Ovary (tissue), 3 donors: ENCODE data around the gene ATXN10.

ENCODE experiments used
- POLR2A ChIP-seq: fragments of 450-650 bp; IDR thresholded peaks from one replicate; pipeline ENCODE4 v1.6.1; 2017; ENCODE audit warnings: antibody characterized with exemption, mild to moderate bottlenecking, moderate library complexity
- TF ChIP-seq, protein P1 (sequence below), 3 donors: fragments of 450-650 bp in 2 of 3; fragments of 200-600 bp in 1 of 3; IDR thresholded peaks; one replicate each; pipeline versions ENCODE4 v1.5.1 to v1.8.0; 2016 to 2022; ENCODE audit warnings: antibody characterized with exemption in 3 of 3, mild to moderate bottlenecking in 1 of 3
- donor health status: DM: no; HTN: no; CAD: no.

DNA sequence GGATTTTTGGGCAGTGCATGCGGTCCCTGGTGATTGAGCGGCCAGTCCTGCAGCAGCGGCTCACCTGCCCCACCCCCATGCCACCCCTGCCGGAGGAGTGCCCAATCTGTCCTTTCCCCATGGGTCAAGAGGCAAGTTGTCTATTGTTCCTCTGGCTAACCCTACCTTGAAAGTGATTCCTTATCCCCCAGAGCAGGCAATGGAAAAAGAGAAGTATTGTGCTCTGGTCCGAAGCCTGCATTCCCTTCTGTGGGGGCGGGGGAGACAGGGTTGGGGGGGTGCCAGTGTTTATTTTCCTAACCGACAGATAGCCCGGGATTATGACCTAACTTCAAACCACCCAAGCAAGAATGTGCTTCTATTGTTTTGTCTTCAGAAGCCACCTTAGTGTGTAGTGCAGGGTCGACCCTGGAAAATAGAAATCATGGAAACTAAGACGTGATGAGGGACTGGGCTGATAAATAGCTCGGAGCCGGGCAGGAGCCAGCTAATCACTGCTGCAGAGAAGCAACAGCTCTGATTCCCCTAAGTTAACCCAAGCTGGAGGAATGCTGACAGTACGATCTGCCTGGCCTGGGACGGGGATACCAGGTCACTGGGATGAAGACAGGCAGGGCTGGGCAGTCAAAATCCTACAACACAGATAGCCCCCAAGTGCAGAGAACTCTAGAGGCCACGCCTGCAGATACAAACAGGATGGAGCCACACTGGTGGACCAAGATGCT lies 38.7 kb upstream of the ATXN10 start:
- TF ChIP-seq, protein P1, sequence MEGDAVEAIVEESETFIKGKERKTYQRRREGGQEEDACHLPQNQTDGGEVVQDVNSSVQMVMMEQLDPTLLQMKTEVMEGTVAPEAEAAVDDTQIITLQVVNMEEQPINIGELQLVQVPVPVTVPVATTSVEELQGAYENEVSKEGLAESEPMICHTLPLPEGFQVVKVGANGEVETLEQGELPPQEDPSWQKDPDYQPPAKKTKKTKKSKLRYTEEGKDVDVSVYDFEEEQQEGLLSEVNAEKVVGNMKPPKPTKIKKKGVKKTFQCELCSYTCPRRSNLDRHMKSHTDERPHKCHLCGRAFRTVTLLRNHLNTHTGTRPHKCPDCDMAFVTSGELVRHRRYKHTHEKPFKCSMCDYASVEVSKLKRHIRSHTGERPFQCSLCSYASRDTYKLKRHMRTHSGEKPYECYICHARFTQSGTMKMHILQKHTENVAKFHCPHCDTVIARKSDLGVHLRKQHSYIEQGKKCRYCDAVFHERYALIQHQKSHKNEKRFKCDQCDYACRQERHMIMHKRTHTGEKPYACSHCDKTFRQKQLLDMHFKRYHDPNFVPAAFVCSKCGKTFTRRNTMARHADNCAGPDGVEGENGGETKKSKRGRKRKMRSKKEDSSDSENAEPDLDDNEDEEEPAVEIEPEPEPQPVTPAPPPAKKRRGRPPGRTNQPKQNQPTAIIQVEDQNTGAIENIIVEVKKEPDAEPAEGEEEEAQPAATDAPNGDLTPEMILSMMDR (IDR thresholded peaks at IDR 0.05) = no peak
- no peak for TF ChIP-seq POLR2A
